Activated gamma-delta T cell treated with Interleukin-2 at 50 U/mL for 16 hours (primary cell): Measurements from ENCODE around the gene GRB7.

Source experiments
- DNase-seq: peaks from one replicate; pipeline ENCODE4 v3.0.0-alpha.2; 2020

Gene GRB7

DNA sequence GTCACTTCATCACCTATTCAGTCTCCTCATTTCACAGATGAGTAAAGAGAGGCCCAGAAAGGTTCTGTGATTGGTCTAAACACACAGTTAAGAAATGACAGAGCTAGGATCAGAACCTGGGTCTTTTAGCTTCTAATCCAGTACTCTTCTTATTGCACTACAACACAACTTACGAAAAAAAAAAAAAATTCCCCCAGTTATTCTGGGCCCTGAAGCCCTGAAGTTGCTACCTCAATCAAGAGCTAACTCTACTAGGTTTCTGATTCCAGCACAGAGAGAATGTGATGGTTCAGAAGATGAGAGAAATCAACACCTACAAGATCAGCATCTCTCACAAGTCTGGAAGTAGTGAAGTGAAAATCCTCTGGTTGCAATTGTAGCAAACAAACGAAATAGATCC lies 37.3 kb downstream of the GRB7 start:
- DNase-seq: no peak

DNA sequence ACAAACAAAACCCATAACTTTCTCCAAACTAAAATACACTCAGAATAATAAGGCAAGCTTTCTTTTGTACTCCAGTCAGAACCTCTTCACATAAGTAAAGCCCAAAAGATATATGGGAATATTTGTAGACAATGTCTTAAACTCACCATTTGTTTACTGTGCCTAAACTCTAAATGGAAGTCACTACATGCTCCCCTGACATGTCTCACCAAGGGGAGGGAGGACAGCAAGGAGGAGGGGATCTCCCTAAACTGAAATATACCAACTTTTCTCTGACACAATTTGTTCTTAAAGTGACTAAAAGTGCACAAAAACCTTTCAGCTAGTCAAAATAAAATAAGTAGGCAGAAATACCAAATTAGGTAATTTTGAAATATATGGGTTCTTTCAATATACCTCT lies 38.5 kb downstream of the GRB7 start:
- no peak for DNase-seq

DNA sequence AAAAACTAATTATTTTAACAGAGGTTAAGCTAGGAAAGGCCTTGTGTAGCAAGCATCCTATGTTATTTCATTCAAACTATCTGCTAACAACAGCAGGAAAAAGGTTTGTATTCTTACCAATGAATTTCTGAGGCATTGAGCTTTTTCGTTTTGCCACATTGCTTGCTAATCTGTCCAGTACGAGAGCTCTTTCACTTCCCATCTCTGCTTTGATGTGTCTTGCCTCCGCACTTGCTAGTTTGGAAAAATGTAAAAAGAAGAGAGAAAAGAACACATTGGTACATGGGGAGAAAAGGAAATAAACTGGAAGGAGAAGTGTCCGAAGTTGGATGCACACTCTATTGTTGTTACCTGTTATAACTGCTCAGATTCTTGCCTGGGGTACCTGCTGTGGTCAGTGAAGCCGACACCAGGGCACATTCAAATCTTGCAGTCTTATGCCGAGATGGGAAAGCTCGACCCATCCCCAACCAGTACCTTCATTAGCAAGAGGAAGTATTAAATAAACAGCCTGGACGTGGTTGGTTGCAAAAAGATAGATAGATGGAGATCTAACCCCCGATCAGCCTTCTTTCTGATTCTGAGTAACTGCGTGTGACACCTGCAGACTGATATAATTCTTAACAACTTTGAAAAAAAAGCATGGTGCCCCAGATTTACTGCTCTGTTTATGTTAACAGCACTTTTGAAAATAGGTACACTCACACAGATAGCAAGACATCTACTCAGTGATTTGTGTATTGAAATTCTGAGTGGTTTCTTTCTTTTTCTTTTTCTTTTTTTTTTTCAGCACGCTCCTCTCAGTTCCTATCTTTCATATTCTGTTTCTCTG lies 40.0 kb downstream of the GRB7 start:
- DNase-seq: no peak

DNA sequence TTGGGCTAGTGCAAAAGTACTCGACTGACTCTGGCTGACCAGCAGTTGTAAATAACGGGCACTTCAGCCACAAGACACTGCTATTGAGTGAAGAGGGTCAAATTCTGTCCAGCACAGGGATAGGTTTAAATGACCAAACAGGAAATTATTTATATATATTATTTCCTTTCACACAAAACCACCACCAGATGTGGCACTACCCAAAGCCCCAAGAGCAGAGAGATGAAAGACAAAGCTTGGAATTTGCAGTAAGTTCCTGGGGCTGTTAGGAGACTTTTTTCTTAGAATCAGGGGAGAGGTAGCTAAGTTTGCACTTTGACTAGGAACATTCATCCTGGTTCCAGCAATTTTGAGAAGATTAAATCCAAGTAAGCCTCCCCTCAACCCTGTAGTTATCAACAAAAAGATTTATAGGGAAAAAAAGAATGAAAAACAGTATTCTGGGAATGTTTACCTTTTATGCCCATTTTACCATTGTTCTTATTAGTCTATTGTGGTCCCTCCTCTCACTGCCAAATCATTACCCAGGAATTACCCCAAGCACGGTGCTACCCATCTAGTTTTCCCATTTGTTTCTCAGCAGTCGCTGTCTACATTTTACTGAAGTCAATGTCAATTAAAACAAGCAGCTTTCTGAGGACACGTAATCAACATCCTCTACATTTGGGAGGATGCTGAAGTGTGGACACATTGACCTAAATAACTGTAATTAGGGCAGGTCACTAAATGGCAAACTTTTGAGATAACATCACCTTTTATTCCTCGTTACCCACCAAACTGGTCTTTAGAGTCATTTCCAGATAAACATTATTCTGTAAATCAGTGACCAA lies 43.5 kb downstream of the GRB7 start:
- DNase-seq: no peak

DNA sequence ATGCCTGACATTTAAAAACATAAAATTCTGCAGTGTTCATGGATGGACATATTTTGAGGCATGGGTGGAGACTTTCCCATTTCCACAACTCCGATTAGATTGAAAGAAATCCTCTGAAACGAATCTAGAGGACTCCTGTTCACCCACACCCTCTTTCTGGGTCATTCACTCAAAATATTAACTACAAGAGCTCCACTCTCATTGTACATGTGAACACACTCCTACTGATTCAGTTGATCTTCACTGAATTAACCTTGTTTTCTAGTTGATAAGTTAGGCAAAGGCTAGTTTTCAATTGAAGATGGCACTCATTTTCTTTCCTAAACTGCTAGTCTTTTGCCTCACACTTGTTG lies 44.1 kb downstream of the GRB7 start:
- no peak for DNase-seq

DNA sequence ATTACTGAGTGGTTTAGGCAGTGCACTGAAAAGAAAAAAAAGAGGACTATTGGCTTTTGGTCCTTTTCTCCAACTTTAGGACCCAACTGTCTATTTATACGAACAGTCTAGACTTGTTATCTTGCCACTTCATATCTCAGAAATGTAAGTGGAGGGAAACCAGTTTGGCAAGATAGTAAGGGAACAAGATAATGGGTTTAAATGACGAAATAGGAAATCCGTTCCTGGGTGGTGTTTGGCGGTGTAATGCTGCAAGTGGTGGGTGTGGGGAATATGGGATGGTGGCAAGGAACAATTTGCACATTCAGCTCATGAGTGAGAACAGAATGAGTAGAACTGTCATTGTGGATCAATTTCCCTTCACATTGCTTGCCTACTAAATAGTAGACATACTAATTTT lies 44.7 kb downstream of the GRB7 start:
- DNase-seq: no peak

DNA sequence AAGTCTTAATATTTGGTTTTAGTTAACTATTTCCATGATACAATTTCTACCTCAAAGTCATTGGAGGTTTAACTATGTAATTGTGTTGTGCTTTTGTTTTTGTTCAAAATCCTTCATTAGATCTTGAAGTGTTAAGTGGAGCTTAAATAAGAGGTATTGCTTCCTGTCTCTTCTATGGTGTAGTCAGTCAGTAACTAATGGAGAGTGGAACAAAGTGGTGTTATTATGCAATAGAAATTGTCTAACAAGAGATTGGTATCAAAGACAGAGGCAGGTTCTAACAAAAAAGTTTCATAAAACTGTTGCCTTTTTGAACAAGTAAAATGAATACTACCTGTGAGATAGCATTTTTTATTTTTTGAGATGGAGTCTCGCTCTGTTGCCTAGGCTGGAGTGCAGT lies 45.2 kb downstream of the GRB7 start:
- DNase-seq: no peak

DNA sequence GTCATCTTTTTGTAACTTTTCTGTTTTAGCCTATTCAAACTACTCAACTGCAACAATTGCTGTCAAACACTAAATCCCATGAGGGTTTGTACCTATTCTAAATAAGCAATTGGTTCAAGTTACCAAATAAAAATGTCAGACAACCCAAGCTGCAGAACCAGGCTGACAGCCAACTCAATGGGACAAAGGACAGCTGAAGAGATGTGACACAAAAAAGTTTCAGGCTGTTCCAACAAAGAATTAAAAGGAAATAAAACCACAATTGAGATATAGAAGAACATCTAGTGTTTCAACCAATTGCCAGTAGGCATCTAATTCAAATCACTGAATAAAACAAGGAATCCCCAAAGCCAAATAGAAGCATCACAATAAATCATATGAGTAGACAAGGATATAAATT lies 49.3 kb downstream of the GRB7 start:
- no peak for DNase-seq

DNA sequence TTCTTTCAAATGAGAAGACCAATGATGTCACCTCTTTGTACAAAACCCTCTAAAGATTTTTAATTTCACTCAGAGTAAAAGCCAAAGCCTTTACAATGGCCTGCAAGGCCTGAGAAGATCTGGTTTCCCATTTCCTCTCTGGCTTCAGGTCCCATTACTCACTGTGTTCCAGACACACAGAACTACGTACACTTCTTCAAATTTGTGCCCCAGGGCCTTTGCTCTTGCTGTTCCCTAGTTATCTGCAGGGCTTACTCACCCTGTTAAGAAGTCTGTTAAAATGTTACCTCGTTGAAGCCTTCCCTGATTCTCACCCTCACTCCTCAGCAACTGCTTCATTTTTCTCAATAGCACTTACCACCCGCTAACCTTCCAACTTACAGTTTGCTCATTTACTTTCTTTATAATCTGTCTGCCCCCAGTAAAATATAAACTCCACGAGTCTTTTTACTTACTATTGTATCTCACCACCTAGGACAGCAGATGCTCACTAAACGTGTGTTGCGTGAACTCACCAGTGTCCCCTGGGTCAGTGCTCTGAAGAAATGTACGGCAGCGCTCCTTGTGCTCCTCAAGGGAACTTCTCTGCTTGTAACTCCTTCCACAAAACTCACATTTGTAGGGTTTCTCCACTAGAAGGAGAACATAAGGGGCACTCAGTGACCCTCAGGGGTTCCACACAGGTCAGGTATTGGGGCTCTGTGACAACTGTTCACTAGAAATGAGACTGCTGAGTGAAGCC lies 50.2 kb downstream of the GRB7 start:
- no peak for DNase-seq

DNA sequence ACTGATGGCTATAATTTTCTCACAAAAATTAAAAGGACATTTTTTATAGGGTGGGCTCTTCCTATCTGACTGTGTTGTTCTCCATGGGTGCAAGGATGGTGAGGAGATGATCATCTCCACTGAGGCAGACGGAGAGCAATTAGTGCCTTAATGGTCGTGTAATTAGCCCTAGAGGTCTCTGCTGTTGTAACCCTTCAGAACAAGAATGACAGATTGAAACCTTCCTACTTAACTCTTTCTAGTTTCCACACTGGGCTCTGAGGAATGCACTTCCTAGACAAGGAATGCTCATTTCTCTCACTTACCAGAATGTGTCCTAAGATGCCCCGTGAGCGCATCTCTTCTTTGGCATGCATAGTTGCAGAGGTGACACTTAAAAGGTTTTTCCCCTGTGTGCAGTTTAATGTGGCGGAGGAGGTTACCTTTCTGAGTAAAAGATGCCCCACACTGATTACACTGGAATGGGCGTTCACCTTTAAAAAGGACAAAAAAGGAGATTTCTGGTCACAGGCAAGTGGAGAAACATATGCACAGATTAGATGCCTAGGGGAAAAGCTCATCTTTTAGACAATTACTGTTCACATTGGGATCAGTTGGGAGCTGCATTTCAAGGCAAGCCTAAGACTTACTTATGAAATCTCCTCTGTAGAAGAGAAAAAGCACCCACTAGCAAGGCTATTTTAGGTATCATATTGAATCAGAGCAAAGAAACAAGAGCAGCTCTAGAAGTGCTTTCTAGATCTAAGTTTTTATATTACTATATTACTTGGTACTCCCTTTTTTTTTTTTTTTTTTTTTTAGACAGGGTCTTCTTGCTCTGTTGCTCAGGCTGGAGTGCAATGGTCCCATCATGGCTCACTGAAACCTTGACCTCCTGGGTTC lies 53.6 kb downstream of the GRB7 start:
- peak; percentile 21 for DNase-seq

DNA sequence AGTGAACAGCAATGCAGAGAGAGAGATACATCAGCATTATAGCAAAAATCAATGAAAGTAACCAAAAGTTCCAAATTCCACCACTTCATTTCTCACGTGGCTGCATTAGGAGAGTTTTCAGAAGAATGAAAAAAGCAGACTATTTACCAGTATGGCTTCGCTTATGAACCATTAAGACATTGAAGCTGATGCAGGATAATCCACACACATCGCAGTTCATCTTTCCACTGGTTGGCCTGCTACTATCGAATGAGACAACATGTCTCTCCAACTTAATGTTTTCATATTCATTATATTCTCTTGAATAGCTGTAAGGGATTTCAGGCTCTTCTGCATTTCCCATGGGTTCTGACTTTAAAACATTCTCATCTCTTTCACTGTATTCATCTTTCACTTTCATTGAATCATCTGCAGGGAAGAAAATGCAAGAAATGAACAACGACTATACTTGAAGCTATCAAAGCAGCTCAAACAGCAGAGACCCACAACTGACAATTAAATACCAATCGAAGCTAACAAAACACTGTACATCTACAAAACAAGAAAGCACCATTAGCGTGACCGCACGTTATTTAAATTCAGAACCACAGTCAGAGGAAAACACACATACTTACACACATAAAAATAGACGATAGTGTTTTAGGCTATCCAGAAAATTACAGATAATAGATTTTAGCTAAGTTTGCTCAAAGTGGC lies 54.9 kb downstream of the GRB7 start:
- DNase-seq: no peak

DNA sequence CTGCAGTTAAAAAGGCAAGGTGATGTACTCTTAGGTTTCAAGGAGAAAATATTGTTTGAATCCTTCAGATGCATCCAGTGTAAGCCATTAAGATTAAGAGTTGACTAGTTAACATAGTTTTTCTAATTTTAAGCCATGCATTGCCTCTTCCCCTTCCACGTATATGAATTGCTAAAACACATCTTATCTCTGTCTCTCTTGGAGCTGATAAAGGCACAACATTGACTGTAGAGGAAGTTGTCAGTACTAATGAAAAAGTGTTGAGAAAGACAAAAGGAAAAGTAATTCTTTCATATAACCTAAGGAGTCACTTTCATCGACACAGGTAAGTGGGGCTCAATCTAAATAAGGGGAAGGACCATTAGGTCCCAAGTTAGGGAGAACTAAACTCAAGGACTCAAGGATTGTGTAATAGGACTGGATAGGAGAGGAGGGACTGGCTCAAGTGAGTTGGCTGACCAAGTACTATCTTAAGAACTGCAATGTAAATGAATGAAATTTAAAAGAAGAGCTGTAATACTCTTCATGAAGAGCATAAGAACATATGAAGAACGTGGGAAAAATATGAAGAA lies 55.6 kb downstream of the GRB7 start:
- no peak for DNase-seq

DNA sequence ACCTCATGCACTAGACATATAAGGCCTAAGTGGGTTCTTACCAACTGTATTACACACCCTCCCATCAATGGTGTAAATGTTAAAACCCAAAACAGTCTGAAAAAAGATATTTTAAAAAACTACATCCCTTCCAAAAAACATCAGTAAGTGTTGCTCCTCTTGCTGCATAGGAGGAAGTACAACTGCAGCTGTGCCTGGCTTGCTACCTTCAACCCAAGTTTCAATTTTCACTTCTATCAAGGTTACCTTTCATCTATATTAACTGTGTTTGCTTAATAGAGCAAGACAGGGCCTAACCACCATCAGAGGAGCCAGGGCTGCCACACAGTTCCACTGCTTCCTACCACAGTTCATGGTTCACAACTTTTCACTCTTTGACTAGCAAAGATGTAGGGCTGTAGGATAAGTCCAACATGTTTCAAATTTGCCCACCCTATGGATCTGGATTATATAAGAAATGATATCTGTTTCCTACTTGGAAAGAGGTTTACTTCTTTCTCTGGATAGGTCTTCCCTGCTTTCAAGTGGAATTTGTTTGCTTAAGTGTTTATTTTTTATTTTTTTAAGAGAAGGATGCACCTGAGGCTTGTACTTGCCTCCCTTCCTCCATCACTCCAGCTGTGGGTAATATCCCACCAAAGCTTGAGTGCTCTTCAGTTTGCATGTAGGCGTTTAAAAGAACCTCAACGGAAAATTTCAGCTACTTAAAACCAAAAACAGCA lies 56.7 kb downstream of the GRB7 start:
- peak; percentile 15 for DNase-seq
